Measurements from ENCODE around the gene PPIP5K2. TPM values are rescaled to one million over a fixed set of nuclear protein-coding genes. Genes with fewer than 3 reads are reported as not detected.

The PPIP5K2 gene
- total RNA-seq, 1 donor from 2014 or later, result 76.1 TPM

DNA sequence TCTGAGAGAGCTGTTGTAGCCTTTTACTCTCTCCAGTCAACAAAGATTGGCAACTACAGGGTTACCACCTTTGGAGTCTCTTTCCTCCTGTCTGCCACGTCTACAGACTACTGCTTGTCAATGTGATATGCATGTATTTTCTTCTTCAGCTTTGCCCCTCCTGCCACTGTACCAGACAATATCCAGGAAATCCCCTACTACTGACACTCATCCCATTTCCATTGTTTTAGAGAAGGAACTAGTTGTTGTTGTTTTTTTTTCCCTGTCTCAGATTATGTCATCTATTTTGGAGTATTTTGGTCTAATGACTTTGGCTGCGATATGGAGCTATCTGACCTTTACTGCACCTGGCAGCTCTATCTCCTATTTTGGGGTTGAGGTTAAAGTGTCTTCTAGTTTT lies 88.4 kb downstream of the PPIP5K2 start:
- Mint-ChIP-seq H3K9me3 (no peaks in the 10 kb centered on the region), H3K27me3 (no peaks in the 10 kb centered on the region), H3K4me1 (peaks cover 27% of the 10 kb centered on the region), H3K27ac (no peak overlapping the region), H3K4me3 (no peak overlapping the region), H3K36me3 (ENCODE audit: low read depth) (peaks cover 39% of the 10 kb centered on the region)
- no peak for ATAC-seq (ENCODE audit: low read depth)
- CTCF ChIA-PET, result no interaction called here
- TF ChIP-seq, protein P1, sequence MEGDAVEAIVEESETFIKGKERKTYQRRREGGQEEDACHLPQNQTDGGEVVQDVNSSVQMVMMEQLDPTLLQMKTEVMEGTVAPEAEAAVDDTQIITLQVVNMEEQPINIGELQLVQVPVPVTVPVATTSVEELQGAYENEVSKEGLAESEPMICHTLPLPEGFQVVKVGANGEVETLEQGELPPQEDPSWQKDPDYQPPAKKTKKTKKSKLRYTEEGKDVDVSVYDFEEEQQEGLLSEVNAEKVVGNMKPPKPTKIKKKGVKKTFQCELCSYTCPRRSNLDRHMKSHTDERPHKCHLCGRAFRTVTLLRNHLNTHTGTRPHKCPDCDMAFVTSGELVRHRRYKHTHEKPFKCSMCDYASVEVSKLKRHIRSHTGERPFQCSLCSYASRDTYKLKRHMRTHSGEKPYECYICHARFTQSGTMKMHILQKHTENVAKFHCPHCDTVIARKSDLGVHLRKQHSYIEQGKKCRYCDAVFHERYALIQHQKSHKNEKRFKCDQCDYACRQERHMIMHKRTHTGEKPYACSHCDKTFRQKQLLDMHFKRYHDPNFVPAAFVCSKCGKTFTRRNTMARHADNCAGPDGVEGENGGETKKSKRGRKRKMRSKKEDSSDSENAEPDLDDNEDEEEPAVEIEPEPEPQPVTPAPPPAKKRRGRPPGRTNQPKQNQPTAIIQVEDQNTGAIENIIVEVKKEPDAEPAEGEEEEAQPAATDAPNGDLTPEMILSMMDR (IDR thresholded peaks at IDR 0.05), result no peak
- no peak for DNase-seq
- intact Hi-C loops (cut with micrococcal nuclease), result no loop called here
- POLR2A ChIA-PET, result no interaction called here

DNA sequence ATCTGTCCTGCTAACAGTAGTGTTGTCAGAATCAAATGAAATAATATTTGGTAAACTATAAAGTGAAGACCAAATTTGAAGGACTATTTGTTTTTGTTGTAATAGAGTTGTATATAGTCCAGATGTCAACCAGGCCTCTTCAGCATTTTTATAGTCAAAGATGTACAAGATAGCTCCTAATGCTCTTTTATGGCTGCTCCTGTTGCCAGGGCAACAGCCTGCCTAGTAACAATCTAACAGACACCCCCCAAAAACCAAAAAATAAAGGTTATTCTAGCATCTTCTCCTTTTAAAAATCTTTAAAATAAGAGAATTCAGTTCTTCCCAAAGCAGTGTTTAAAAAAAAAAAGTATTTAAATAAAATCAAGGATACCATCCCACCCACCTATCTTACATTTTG lies 89.0 kb downstream of the PPIP5K2 start:
- no peak overlapping the region for H3K27ac Mint-ChIP-seq
- intact Hi-C loops (cut with micrococcal nuclease), result no loop called here
- H3K36me3 Mint-ChIP-seq (ENCODE audit: low read depth), result peaks cover 33% of the 10 kb centered on the region
- no peaks in the 10 kb centered on the region for H3K27me3 Mint-ChIP-seq
- CTCF ChIA-PET, result no interaction called here
- TF ChIP-seq, protein P1 (IDR thresholded peaks at IDR 0.05), result no peak
- H3K4me1 Mint-ChIP-seq, result peaks cover 27% of the 10 kb centered on the region
- POLR2A ChIA-PET, result no interaction called here
- no peak overlapping the region for H3K4me3 Mint-ChIP-seq
- ATAC-seq (ENCODE audit: low read depth) (no peak), DNase-seq (no peak)
- H3K9me3 Mint-ChIP-seq, result no peaks in the 10 kb centered on the region

DNA sequence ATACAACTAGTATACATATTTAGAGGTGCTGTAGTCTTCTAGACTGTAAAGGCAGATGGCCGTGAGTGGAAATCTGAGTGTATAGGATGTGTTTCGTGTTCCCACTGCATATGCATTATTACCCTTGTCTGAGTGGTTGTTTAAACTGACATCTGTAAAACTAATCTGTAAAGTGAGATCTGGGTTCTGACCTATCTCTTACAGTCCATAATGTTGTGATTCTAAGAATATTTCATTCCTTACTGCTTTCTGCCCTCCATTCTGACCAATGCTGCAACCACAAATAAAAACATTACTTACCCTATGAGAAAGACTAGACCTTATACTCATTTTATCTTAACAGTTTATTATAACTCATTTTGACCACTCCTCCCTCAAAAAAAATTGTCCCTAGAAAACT lies 90.9 kb downstream of the PPIP5K2 start:
- ChIA-PET CTCF (no interaction called here), POLR2A (no interaction called here)
- Mint-ChIP-seq H3K9me3 (no peaks in the 10 kb centered on the region), H3K36me3 (ENCODE audit: low read depth) (peaks cover 16% of the 10 kb centered on the region), H3K27me3 (no peaks in the 10 kb centered on the region), H3K27ac (no peak overlapping the region), H3K4me3 (no peak overlapping the region), H3K4me1 (peaks cover 27% of the 10 kb centered on the region)
- no peak for ATAC-seq (ENCODE audit: low read depth)
- intact Hi-C loops (cut with micrococcal nuclease), result no loop called here
- no peak for DNase-seq
- TF ChIP-seq, protein P1 (IDR thresholded peaks at IDR 0.05), result no peak

DNA sequence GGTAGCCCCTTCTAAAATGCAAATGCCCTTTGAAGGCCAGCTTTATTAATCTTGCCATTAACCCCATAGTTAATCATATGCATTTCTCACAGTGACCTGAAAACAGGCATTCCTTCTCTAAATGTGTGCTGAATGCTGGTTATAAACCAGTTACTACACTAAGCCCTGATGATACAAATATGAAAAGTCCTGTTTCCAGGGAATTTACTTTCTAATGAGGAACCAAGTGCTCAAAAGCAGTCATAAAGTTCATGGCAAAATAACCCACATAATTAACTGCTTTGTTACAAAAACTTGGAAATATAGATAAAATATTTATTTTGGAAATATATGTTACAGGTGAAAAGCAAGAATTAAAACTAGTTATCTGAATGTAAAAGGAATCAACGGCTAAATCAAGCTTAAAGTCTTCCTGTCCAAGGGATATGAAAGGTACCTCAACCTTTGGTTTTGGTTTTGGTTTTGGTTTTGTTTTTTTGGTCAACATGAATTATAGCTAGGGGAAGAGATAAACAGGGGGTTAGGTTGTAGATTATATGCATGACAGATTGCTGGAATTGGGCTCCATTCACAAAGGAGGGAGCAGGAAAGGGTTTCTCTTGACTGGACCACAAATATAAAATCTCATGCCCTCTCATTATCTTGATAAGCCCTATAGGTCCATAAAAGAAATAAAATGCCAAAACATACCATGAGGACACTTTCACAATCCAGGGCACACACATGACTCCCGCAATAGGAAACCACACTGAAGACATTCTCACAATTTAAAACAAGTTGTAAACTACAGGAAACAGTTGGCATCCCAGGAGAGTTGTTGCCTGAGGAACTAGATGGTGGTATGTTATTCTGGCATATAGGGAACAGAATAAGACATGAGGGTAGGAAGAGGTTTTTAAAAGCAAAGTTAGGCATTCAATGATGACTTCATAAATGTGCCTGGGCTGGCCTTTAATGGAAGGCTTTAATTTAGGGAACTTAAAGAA lies 91.8 kb downstream of the PPIP5K2 start:
- intact Hi-C loops (cut with micrococcal nuclease), result no loop called here
- Mint-ChIP-seq H3K36me3 (ENCODE audit: low read depth) (peaks cover 8% of the 10 kb centered on the region), H3K4me1 (peaks cover 27% of the 10 kb centered on the region), H3K9me3 (no peaks in the 10 kb centered on the region), H3K27ac (no peak overlapping the region), H3K4me3 (peak overlapping the region; percentile 36), H3K27me3 (no peaks in the 10 kb centered on the region)
- ChIA-PET CTCF (interaction anchor here (0.8 kb wide), 1 partner anchor 13 kb away, joined by 4 read pairs; no protein-coding TSS in a partner anchor), POLR2A (no interaction called here)
- peak; percentile 25 for ATAC-seq (ENCODE audit: low read depth)
- DNase-seq, result no peak
- TF ChIP-seq, protein P1 (IDR thresholded peaks at IDR 0.05), result no peak

DNA sequence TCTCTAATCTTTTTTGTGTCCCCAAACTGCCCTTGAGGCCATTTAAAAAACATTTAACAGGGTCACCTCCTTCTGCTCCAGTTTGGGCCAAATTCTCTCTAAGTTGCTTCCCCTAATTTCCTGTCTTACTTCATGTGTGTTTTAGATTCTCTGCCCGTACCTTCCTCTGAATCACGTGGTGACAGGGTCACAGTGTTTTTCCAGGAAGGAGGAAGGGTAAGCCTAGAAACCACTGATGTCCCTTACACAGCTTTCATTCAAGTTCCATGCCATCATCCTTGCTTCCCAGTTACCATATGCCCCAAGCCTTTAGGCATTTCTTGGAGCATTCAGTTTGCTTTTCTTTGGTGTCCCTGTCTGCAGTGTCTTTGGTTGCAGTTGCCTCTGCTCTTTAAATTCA lies 96.0 kb downstream of the PPIP5K2 start:
- no peaks in the 10 kb centered on the region for H3K27me3 Mint-ChIP-seq
- peaks cover 4% of the 10 kb centered on the region for H3K9me3 Mint-ChIP-seq
- intact Hi-C loops (cut with micrococcal nuclease), result no loop called here
- H3K36me3 Mint-ChIP-seq (ENCODE audit: low read depth), result no peaks in the 10 kb centered on the region
- no peak for DNase-seq
- no peak overlapping the region for H3K4me3 Mint-ChIP-seq
- peaks cover 12% of the 10 kb centered on the region for H3K4me1 Mint-ChIP-seq
- ChIA-PET CTCF (interaction anchor here (2.6 kb wide), 1 partner anchor 9 kb away, joined by 13 read pairs; no protein-coding TSS in a partner anchor), POLR2A (no interaction called here)
- no peak for ATAC-seq (ENCODE audit: low read depth)
- no peak overlapping the region for H3K27ac Mint-ChIP-seq
- TF ChIP-seq, protein P1 (IDR thresholded peaks at IDR 0.05), result no peak
